ENCODE data around the gene PTPN5.

GRCh38 chr11:18768978-18769377 is 22.6 kb downstream of the PTPN5 start:
- TF ChIP-seq CTCF (conservative IDR thresholded peaks at IDR 0.05) (no peak), EZH2 (IDR thresholded peaks at IDR 0.05; ENCODE audit: low read depth) (no peak)

Measured in PC-9 (cell line).